Fibroblast of the aortic adventitia (primary cell): ENCODE results near the gene MRPL43. TPM values are rescaled to one million over a fixed set of nuclear protein-coding genes. Genes with fewer than 3 reads are reported as not detected.

Source experiments
- DNase-seq: peaks from one replicate; pipeline ENCODE4 v3.0.0-alpha.2; 2010; ENCODE audit warnings: low read depth
- H3K4me3 ChIP-seq: 2 replicates; pipeline ENCODE4 v1.5.1; 2011; ENCODE audit warnings: low read depth, mild to moderate bottlenecking, control low read depth, low read length, moderate library complexity
- total RNA-seq: library from RNA; depleted of rRNA; stranded (reverse); fragments of >200 nt; gene quantifications from 2 replicates; pipeline ENCODE4 v1.2.3, GENCODE V29; 2012; ENCODE audit warnings: low replicate concordance
- TF ChIP-seq, protein P1 (sequence below): IDR thresholded peaks from 2 replicates; pipeline ENCODE4 v1.5.1; 2011; ENCODE audit warnings: mild to moderate bottlenecking, low read length, control low read depth, inconsistent platforms; ENCODE audit not compliant: insufficient read depth

Gene MRPL43
- total RNA-seq, 1 donor = 38.2 TPM

- H3K4me3 ChIP-seq = peak overlapping the region; percentile 96
- TF ChIP-seq, protein P1, sequence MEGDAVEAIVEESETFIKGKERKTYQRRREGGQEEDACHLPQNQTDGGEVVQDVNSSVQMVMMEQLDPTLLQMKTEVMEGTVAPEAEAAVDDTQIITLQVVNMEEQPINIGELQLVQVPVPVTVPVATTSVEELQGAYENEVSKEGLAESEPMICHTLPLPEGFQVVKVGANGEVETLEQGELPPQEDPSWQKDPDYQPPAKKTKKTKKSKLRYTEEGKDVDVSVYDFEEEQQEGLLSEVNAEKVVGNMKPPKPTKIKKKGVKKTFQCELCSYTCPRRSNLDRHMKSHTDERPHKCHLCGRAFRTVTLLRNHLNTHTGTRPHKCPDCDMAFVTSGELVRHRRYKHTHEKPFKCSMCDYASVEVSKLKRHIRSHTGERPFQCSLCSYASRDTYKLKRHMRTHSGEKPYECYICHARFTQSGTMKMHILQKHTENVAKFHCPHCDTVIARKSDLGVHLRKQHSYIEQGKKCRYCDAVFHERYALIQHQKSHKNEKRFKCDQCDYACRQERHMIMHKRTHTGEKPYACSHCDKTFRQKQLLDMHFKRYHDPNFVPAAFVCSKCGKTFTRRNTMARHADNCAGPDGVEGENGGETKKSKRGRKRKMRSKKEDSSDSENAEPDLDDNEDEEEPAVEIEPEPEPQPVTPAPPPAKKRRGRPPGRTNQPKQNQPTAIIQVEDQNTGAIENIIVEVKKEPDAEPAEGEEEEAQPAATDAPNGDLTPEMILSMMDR = no peak
- no peak for DNase-seq
Observed at GRCh38 chr10:100988166-100988565, 869 bp upstream of the MRPL43 start.

DNA sequence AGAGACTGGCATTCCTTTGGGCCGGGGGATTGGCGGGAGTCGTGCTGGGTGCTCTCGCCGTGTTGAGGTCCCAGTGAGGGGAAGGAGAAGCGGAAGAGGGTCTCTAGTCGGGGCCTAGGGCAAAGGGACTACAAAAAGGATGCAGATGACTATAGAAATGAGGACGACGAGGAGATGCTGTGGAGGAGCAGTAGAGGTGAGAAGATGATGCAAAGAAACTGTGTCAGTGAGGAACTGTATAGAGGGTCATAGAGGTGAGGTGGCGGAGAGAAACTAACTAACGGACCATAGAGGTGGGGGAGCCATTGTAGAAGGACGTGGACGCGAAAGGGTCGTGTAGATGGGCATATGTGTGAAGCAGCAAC, 370 bp upstream of the MRPL43 start:
- peak overlapping the region; percentile 96 for H3K4me3 ChIP-seq
- DNase-seq = no peak
- TF ChIP-seq, protein P1 = no peak

DNA sequence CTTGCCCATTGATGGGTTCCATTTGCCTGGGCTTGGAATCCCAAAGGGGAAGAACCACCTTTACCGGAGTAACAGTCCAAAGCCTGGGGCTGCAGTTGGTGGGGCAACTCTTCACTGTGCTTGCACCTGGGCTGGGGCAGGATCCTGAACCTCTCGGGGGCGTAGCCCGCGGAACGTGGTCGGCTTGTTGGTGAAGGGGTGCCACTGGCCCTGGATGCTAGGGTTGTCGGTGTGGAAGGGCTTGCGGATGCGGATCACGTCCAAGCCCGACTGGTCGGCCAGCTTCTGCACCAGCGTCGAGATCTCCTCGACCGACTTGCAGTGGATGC, 710 bp downstream of the MRPL43 start:
- TF ChIP-seq, protein P1 = no peak
- no peak for DNase-seq
- peak overlapping the region; percentile 96 for H3K4me3 ChIP-seq

DNA sequence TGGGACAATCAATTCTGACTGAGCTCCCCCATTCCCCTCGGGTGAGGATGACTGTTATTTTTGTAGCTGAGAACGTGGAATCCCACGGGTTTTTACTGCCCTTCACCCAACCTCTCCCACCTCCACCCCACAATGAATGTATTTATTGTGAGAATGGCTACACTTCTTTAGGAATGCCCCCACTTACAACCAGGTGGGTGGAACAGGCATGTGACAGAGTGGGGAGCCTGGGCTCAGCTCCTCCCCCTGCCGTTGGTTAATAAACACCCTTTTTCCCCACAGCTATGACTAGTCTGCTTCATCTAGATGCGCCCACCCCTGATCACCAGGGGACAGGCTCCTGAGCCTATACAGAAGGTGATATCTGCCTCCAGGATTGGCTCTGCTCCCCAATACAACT, 2.0 kb downstream of the MRPL43 start:
- H3K4me3 ChIP-seq = no peak overlapping the region
- DNase-seq = no peak
- TF ChIP-seq, protein P1 = no peak

- no peak overlapping the region for H3K4me3 ChIP-seq
- TF ChIP-seq, protein P1 = no peak
- no peak for DNase-seq
Observed at GRCh38 chr10:100984672-100985177, 2.6 kb downstream of the MRPL43 start.

DNA sequence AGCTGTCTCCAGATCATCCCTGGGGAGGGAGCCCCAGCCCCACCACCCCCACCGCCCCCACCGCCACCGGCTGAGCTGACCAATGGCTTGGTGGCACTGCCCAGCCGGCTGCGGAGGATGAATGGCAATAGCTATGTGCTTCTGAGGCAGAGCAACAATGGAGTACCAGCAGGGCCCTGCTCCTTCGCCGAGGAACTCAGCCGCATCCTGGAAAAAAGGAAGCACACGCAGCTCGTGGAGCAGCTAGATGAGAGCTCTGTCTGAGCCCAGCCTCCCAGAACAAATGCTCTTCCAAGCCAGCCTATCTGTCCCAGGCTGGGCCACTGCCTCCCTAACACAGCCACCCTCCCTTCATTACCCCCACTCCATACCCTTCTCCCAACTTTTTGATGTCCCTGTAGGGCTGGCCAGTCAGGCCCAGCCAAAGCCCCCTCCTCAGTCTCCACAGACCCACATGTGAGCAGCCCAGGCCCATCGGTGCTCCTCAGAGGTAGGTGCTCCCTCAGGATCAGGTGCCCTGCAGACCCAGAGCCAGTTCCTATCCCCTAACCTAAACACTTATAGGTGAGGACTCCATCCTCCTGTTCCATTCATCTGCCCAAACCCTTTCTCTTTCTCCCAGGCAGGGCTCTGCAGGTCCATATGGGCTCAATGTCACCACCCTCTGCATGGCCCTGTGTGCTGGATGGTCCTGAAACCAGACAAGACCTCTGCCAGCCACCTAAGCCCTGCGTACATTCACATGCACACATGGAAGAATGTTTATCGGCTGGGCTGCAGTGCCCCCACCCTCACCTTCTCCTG, 3.2 kb downstream of the MRPL43 start:
- no peak for DNase-seq
- H3K4me3 ChIP-seq = no peak overlapping the region
- TF ChIP-seq, protein P1 = no peak
